Stimulated activated naive CD8-positive, alpha-beta T cell treated with anti-CD3 and anti-CD28 coated beads, Interleukin-15, Interleukin-2, amounts not matched to agents 100 U/mL and 50 U/mL, for 24 hours (primary cell): Measurements from ENCODE around the gene VIPR2.

Experiments
- ATAC-seq: fragments of 150-1000 bp; cut with Tn5 transposase; one replicate; pipeline ENCODE4 v1.10.0; 2021
- DNase-seq: peaks from one replicate; pipeline ENCODE4 v3.0.0; 2021

Gene VIPR2

GRCh38 chr7:159064816-159065510 is 79.7 kb downstream of the VIPR2 start:
- ATAC-seq, result no peak
- no peak for DNase-seq

GRCh38 chr7:159064121-159064815 is 80.4 kb downstream of the VIPR2 start:
- DNase-seq (no peak), ATAC-seq (no peak)

- no peak for ATAC-seq
- no peak for DNase-seq
These were observed 81.4 kb downstream of the VIPR2 start for GRCh38 chr7:159063046-159063840.

GRCh38 chr7:159062569-159062968 is 82.1 kb downstream of the VIPR2 start:
- no peak for ATAC-seq
- DNase-seq, result no peak

- DNase-seq (no peak), ATAC-seq (no peak)
These were observed 82.9 kb downstream of the VIPR2 start for GRCh38 chr7:159061674-159062212.

- DNase-seq (no peak), ATAC-seq (no peak)
These were observed 83.5 kb downstream of the VIPR2 start for GRCh38 chr7:159061209-159061608.

- ATAC-seq (no peak), DNase-seq (no peak)
These were observed 84.2 kb downstream of the VIPR2 start for GRCh38 chr7:159060440-159060839.

- ATAC-seq (no peak), DNase-seq (no peak)
These were observed 85.0 kb downstream of the VIPR2 start for GRCh38 chr7:159059629-159060028.

- ATAC-seq, result no peak
- no peak for DNase-seq
These were observed 87.0 kb downstream of the VIPR2 start for GRCh38 chr7:159057647-159058046.

- no peak for DNase-seq
- no peak for ATAC-seq
These were observed 87.9 kb downstream of the VIPR2 start for GRCh38 chr7:159056737-159057136.

GRCh38 chr7:159051916-159052315 is 92.8 kb downstream of the VIPR2 start:
- no peak for DNase-seq
- ATAC-seq, result no peak

GRCh38 chr7:159050704-159051103 is 94.0 kb downstream of the VIPR2 start:
- DNase-seq (no peak), ATAC-seq (no peak)

- DNase-seq (no peak), ATAC-seq (no peak)
These were observed 95.2 kb downstream of the VIPR2 start for GRCh38 chr7:159049266-159050025.

GRCh38 chr7:159048656-159049055 is 96.0 kb downstream of the VIPR2 start:
- no peak for ATAC-seq

GRCh38 chr7:159047536-159047935 is 97.1 kb downstream of the VIPR2 start:
- ATAC-seq, result no peak

More at GRCh38 chr7:159048656-159049055, 96.0 kb downstream of the VIPR2 start:
- no peak for DNase-seq

GRCh38 chr7:159046300-159046699 is 98.4 kb downstream of the VIPR2 start:
- no peak for DNase-seq
- ATAC-seq, result no peak

More at GRCh38 chr7:159047536-159047935, 97.1 kb downstream of the VIPR2 start:
- DNase-seq, result no peak

GRCh38 chr7:159045839-159046238 is 98.8 kb downstream of the VIPR2 start:
- ATAC-seq, result no peak

GRCh38 chr7:159042581-159043101 is 102.0 kb downstream of the VIPR2 start:
- DNase-seq, result no peak
- ATAC-seq, result no peak

More at GRCh38 chr7:159045839-159046238, 98.8 kb downstream of the VIPR2 start:
- no peak for DNase-seq

GRCh38 chr7:159042103-159042502 is 102.6 kb downstream of the VIPR2 start:
- ATAC-seq (no peak), DNase-seq (no peak)

GRCh38 chr7:159040912-159041711 is 103.6 kb downstream of the VIPR2 start:
- ATAC-seq (no peak), DNase-seq (no peak)

GRCh38 chr7:159040146-159040545 is 104.5 kb downstream of the VIPR2 start:
- no peak for DNase-seq
- no peak for ATAC-seq
